Hematopoietic multipotent progenitor cell treated with erythropoietin and hydrocortisone succinate and interleukin-3 and kit ligand, for 6 days (in vitro differentiated cells): ENCODE data around the gene UCP3.

Experiments
- DNase-seq: peaks from one replicate; pipeline ENCODE4 v3.0.0-alpha.2; 2015

Gene UCP3

DNA sequence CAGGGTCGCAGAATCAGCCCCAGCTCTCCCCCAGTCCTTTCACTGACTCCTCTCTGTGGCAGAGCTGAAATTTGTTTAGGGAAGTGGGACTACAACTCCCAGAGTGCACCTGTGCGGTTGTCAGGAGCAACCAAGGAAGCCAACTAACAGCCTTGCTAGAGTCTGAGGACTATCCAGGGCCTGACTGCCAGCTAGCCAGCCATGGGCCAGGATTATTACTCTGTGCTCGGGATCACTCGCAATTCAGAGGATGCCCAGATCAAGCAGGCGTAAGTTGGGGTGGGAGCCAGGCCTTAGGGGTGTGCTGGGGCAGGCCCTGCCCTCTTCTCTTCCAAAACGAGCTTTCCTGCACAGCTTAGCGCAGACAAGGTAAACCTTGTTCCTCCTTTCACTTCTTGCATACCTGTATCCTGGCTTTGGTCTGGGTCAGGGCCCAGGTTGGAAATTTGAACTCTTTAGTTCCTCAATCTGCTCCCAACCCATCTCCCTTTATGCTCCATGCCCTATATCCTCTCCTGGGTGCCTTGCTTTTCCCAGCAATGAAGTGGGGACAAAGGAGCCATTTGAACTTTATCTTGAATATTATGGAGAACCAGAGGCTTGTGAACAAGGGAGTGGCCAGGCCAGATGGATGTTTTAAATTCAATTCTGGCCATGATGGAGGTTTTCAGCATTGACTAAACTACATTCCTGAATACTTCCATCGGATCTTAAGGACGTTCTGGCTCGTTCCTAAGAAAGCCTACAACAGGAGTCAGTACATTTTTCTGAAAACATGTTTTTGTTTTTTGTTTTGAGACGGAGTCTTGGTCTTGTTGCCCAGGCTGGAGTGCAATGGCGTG is 57.8 kb downstream of the UCP3 start, which contains the start of gene DNAJB13:
Gene DNAJB13, plus strand, starts transcription at position 158 of the 842 bp plus-strand sequence. Its CDS starts 44 bp downstream, at position 202.
- peak; percentile 74 for DNase-seq
